Measurements from ENCODE around the gene CAMTA2. TPM values are rescaled to one million over a fixed set of nuclear protein-coding genes. Genes with fewer than 3 reads are reported as not detected.
A peak's percentile ranks its signal among the peaks of the same experiment; 100 is the strongest.

CAMTA2 gene
- total RNA-seq, 3 donors from 2014 or later: 11.0 to 17.7 (median 13.5) TPM

DNA sequence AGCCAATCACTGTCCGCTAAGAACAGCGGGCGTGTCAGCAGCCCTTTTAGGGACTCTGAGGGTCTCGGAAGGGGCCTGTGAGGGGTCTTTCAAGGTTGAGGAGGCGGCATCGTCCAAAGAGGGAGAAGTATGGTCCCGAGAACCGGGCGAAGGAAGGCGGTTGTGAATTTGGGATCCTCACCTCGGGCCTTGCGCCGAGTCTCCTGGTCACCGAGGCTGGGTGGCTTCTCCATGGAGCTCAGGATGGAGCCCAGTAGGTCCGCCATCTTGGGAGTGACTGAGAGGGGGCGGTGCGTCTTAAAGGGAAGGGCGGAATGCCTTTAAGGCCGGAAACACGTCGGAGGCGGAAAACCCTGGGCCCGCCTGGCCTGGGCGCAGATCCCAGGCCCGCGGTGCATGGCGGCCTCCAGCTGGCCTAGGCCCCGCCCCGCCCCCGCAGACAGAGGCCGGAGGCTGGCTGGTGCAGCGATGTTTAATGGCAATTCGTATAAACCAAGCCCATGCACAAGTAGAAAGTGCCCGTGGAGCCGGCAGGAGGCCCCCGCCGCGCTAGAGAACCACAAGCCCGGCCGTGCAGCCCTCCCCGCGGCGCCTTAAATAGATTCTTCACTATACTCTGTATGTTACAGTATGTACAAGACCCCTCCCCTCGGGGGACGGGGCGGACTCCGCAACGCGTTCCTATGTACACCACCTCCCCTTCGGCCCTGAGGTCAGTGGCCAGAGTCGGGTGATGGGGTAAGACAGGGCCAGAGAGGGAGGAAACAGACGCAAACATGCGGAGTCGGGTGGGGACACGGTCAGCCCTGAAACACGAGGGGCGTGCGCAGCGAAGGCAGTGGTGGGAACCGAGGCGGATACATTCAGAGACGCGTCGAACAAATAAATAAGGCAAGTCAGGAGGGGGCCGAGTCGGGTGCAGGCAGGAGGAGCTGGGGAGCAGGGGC lies 19.7 kb downstream of the CAMTA2 start, which contains the start of gene SPAG7:
SPAG7 (minus strand) TSS at position 279 of the 947 bp plus-strand sequence; CDS start at position 266, 13 bp downstream.
- H3K36me3 ChIP-seq: no peaks in the 10 kb centered on the region
- H3K9me3 ChIP-seq: no peaks in the 10 kb centered on the region
- H3K27ac ChIP-seq: peak within 1 kb of the TSS; percentile 95 to 97
- intact Hi-C loops (cut with DNase I; ENCODE audit: low total_unique reads): loop anchor here (2.0 kb wide), 2 partner anchors 19 to 25 kb away; partner anchors contain the start of gene PFN1
- peaks cover 0 to 19% of the 10 kb centered on the region in 2 donors for H3K4me1 ChIP-seq
- DNase-seq (ENCODE audit: low spot score in 2 of 2): peak; percentile 94 to 96
- H3K27me3 ChIP-seq: no peaks in the 10 kb centered on the region
- peak; percentile 88 to 98 (median 96) for TF ChIP-seq POLR2AphosphoS5 (IDR thresholded peaks at IDR 0.05)
- TF ChIP-seq, protein P1, sequence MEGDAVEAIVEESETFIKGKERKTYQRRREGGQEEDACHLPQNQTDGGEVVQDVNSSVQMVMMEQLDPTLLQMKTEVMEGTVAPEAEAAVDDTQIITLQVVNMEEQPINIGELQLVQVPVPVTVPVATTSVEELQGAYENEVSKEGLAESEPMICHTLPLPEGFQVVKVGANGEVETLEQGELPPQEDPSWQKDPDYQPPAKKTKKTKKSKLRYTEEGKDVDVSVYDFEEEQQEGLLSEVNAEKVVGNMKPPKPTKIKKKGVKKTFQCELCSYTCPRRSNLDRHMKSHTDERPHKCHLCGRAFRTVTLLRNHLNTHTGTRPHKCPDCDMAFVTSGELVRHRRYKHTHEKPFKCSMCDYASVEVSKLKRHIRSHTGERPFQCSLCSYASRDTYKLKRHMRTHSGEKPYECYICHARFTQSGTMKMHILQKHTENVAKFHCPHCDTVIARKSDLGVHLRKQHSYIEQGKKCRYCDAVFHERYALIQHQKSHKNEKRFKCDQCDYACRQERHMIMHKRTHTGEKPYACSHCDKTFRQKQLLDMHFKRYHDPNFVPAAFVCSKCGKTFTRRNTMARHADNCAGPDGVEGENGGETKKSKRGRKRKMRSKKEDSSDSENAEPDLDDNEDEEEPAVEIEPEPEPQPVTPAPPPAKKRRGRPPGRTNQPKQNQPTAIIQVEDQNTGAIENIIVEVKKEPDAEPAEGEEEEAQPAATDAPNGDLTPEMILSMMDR (IDR thresholded peaks at IDR 0.05): no peak
- TF ChIP-seq POLR2A (IDR thresholded peaks at IDR 0.05): peak; percentile 73
- H3K4me3 ChIP-seq: peak within 1 kb of the TSS; percentile 65 to 86 (median 65)

DNA sequence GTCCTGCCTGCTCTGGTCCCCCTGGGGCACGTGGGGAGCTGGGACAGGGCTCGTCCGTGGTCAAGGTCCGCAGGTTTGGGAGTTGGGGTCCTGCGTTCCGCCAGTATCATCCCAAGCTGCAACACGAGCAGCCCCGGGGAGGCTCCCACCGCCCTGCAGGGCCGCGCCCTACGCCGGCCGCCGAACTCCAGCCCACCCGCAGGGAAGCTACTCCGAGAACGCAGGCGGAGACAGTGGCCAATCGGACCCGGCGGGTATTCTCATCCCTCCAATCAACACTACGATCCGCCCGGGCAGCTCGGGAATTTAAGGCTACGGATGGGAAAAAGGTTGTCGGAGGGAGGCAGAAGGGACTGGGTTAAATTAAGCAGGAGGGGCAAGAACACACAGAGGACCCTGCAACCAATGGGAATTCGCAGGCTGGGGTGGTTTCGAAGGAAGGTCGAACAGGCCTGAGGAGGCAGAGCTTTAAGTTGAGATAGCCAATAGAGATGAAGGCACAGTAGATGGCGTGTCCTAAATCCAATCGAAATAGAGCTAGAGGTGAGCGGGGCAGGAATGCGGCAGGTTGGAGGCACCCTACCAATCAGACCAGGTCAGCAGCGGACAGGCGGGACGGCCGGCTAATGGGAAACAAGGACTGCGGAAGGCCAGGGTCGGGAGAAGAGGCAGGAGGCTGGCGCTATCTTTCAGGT lies 20.5 kb downstream of the CAMTA2 start:
- intact Hi-C loops (cut with DNase I; ENCODE audit: low total_unique reads): loop anchor here (2.0 kb wide), 1 partner anchor 24 kb away; no protein-coding TSS in a partner anchor
- Histone ChIP-seq H3K4me1 (peaks cover 0 to 19% of the 10 kb centered on the region in 2 donors), H3K4me3 (peak overlapping the region; percentile 65 to 86 (median 65)), H3K27me3 (no peaks in the 10 kb centered on the region), H3K27ac (peak overlapping the region; percentile 95 to 97), H3K9me3 (no peaks in the 10 kb centered on the region), H3K36me3 (no peaks in the 10 kb centered on the region)
- TF ChIP-seq, protein P1 (IDR thresholded peaks at IDR 0.05): no peak
- TF ChIP-seq POLR2A (IDR thresholded peaks at IDR 0.05) (no peak), POLR2AphosphoS5 (IDR thresholded peaks at IDR 0.05) (peak in 2 of 3 donors; percentile 26 to 52)
- peak; percentile 97 to 100 for DNase-seq (ENCODE audit: low spot score in 2 of 2)

DNA sequence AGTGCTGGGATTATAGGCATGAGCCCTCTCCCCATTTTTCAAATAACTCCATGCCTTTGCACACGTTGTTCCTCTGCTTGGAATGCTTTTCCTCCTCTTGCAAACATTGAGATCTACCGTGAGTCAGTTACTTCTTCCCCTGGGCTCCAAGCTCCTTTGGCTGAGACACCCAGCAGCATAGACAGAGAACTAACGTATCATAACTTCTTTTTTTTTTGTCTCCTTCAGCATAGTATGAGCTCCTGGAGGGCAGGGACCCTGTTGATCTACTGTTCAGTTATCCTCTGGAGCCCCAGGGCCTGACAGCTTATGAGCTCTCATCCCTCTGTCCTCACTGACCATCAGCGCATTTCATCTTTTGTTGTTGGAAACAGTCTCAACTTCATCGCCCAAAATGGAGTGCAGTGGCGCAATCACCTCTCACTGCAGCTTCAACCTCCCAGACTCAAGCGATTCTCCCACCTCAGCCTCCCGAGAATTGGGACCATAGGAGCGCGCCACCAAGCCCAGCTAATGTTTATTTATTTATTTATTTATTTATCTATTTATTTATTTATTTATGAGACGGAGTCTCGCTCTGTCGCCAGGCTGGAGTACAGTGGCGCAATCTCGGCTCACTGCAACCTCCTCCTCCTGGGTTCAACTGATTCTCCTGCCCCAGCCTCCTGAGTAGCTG lies 22.0 kb downstream of the CAMTA2 start:
- H3K27ac ChIP-seq: peak overlapping the region; percentile 95 to 97
- H3K9me3 ChIP-seq: no peaks in the 10 kb centered on the region
- H3K27me3 ChIP-seq: no peaks in the 10 kb centered on the region
- DNase-seq (ENCODE audit: low spot score in 2 of 2): no peak
- TF ChIP-seq POLR2AphosphoS5 (IDR thresholded peaks at IDR 0.05) (no peak), POLR2A (IDR thresholded peaks at IDR 0.05) (no peak)
- TF ChIP-seq, protein P1 (IDR thresholded peaks at IDR 0.05): no peak
- intact Hi-C loops (cut with DNase I; ENCODE audit: low total_unique reads): no loop called here
- peaks cover 0 to 19% of the 10 kb centered on the region in 2 donors for H3K4me1 ChIP-seq
- no peaks in the 10 kb centered on the region for H3K36me3 ChIP-seq
- peak overlapping the region in 1 of 3 donors; percentile 86 for H3K4me3 ChIP-seq

DNA sequence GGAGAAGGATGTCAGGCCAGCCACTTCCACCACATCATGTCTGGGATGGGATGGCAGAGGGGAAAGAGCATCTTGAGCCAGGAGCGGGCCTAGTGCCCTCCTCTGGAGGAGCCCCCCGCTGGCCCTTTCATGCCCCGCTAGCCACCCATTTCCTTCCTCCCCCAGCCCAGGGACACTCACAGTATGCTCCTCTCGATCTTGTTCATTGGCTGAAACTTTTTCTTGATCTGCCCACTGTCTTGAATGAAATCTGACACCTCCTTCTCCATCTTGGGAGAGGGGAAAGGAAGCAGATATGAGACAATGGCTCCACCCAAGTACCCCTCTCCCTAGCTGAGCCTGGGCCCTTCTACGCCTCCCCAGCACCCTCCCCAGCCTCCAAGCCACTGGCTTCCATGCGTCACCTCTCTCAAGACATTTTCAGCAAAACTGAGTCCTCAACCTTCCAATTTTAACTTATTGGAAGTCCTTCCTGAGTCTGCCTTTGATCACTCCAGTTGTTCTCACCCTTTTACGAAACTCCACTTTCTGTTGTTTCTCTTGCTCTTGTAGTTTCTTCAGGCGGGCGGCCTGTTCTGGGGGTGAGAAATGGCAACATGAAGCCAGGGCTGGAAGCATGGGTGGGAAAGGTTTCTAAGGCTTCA lies 27.1 kb downstream of the CAMTA2 start:
- Histone ChIP-seq H3K4me3 (no peak overlapping the region), H3K36me3 (peaks cover 10% of the 10 kb centered on the region), H3K27me3 (no peaks in the 10 kb centered on the region), H3K9me3 (no peaks in the 10 kb centered on the region), H3K4me1 (peaks cover 0 to 3% of the 10 kb centered on the region in 2 donors), H3K27ac (no peak overlapping the region)
- intact Hi-C loops (cut with DNase I; ENCODE audit: low total_unique reads): no loop called here
- no peak for DNase-seq (ENCODE audit: low spot score in 2 of 2)
- TF ChIP-seq POLR2AphosphoS5 (IDR thresholded peaks at IDR 0.05) (no peak), POLR2A (IDR thresholded peaks at IDR 0.05) (no peak)
- TF ChIP-seq, protein P1 (IDR thresholded peaks at IDR 0.05): no peak

Measured in breast epithelium (tissue), 4 donors.